Tibial nerve (tissue), 3 donors: ENCODE measurements around the gene LTB.

Source experiments
- POLR2A ChIP-seq, 2 donors: fragments of 450-650 bp; IDR thresholded peaks; one replicate each; pipeline ENCODE4 v1.6.1; 2017; ENCODE audit warnings: antibody characterized with exemption in 2 of 2, mild to moderate bottlenecking in 2 of 2, moderate library complexity in 2 of 2
- TF ChIP-seq, protein P1 (sequence below), 5 experiments: fragments of 200-600 bp in 3 of 5; fragments of 450-650 bp in 2 of 5; sonication (generic) in 3 of 5; IDR thresholded peaks; one replicate each; pipeline ENCODE4 v1.5.1; 2016 to 2019; ENCODE audit warnings: antibody characterized with exemption in 5 of 5, mild to moderate bottlenecking in 3 of 5, moderate library complexity in 2 of 5

DNA sequence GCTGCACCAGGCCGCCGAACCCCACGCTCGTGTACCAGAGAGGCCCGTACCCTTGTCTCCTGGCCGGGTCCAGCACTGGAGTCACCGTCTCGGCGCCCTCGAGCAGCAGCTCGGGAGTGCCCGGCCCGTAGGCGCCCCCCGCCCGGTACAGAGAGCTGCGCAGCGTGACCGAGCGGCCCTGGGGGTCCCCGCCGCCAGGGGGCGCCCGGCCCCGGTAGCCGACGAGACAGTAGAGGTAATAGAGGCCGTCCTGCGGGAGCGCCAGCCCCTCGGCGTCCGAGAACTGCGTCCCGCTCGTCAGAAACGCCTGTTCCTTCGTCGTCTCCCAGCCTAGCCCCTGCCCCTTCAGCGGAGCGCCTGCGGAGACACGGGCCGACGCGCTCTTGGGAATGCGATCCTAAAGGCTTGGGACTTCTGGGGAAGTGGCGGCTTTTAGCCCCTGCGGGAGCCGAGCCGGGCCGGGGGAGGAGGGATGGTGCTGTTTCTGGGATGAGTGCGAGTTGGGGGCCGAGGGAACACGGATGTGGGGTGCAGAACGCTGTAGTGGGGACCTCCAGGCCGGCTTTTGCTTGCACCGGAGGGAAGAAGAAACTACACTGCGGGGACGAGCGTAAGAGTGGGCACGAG lies 1.3 kb downstream of the LTB start:
- TF ChIP-seq, protein P1, sequence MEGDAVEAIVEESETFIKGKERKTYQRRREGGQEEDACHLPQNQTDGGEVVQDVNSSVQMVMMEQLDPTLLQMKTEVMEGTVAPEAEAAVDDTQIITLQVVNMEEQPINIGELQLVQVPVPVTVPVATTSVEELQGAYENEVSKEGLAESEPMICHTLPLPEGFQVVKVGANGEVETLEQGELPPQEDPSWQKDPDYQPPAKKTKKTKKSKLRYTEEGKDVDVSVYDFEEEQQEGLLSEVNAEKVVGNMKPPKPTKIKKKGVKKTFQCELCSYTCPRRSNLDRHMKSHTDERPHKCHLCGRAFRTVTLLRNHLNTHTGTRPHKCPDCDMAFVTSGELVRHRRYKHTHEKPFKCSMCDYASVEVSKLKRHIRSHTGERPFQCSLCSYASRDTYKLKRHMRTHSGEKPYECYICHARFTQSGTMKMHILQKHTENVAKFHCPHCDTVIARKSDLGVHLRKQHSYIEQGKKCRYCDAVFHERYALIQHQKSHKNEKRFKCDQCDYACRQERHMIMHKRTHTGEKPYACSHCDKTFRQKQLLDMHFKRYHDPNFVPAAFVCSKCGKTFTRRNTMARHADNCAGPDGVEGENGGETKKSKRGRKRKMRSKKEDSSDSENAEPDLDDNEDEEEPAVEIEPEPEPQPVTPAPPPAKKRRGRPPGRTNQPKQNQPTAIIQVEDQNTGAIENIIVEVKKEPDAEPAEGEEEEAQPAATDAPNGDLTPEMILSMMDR (IDR thresholded peaks at IDR 0.05) = peak; percentile 98 to 99 (median 98)
- peak; percentile 10 to 38 for TF ChIP-seq POLR2A (IDR thresholded peaks at IDR 0.05)
